SHP77 (cell line): ENCODE measurements around the gene GLRX.
"Not testable (repeated sequence)": the region's sequence is repeated elsewhere in the genome, so short reads cannot be mapped to it uniquely, and the experiment has no call there.

ENCODE experiments used
- DNase-seq, 2 experiments: peaks; one replicate each; lab custom pipeline; 2025; lab: John Stamatoyannopoulos, UW

Gene GLRX

DNA sequence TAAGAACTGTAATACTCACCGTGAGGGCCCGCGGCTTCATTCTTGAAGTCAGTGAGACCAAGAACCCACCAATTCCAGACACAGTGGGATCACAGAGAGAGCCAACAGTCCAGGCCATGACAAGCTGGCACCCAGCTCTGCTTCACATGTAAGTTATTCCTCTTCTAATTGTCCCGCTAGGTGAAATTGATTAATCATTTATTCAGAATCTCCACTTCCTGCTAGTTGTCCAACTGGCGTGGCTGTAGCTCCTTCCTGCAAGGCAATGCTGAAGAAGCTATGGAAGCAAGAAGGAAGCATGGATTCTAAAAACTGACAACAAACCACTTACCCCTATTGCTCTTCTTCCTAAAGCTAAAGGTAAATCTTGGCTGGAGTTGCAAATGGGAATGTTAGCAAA lies 30.0 kb upstream of the GLRX start:
- DNase-seq: no peak

DNA sequence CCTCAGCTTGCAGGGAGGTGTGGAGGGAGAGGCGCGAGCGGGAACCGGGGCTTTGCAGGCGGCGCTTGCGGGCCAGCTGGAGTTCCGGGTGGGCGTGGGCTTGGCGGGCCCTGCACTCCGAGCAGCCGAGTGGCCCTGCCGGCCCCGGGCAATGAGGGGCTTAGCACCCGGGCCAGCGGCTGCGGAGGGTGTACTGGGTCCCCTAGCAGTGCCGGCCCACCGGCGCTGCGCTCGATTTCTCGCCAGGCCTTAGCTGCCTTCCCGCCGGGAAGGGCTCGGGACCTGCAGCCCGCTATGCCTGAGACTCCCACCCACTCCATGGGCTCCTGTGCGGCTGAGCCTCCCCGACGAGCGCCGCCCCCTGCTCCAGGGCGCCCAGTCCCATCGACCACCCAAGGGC lies 28.6 kb upstream of the GLRX start:
- not testable (repeated sequence) for DNase-seq

DNA sequence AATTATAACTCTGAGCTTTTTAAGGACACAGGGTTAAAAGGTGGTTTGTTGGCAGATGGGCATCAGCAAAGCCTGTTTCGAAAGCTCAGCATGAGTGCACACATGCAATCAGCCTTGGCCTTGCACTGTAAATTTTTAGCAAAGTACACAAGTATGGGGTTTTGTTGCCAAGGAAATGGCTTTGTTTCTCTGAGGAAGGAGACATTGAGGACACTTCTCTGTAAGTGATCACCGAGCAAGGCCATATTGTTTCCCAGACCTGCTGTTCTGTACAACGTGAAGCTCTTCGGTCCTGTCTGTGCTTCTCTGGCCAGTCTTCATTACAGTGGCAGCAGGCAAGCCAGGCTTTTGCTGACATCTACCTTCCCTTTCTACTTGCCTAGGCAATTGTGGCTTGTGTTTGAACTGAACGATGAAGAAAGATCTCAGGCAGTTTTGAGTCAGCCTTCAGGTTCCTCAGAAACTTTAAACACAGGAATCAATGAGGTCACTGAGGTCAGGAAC lies 27.9 kb upstream of the GLRX start:
- DNase-seq: no peak

DNA sequence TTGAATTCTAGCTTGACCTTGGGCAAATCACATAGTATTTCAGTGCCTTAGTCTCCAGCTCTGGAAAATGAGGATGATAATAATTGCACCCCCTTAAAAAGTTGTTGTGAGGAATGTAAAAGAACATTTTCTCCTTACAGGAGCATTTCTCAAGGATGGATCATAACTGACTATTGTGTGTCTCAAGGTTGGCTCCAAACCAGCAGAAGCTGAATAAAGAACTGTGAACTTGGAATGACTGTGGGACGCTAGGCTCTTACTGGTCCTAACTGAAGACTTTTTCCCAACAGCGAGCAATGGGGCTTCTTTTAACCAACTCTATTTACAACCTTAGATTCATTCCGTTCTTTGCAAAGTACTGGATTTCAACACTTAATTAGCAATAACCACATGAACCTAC lies 26.2 kb upstream of the GLRX start:
- DNase-seq: no peak

DNA sequence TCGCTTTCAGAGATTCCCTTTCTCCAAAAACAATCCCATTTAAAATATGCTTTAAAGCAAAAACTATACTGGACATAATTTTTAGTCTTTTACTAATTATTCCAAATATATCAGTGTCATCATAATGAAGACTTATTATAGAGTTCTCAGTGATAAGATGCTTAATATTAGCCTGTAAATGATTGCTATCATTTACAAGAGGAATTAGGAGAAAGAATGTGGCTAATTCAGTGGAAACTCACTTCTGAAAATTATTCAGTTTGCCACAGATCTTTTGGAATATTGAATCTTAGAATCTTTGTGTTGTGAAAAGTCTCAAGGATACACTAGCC lies 24.7 kb upstream of the GLRX start:
- DNase-seq: no peak

DNA sequence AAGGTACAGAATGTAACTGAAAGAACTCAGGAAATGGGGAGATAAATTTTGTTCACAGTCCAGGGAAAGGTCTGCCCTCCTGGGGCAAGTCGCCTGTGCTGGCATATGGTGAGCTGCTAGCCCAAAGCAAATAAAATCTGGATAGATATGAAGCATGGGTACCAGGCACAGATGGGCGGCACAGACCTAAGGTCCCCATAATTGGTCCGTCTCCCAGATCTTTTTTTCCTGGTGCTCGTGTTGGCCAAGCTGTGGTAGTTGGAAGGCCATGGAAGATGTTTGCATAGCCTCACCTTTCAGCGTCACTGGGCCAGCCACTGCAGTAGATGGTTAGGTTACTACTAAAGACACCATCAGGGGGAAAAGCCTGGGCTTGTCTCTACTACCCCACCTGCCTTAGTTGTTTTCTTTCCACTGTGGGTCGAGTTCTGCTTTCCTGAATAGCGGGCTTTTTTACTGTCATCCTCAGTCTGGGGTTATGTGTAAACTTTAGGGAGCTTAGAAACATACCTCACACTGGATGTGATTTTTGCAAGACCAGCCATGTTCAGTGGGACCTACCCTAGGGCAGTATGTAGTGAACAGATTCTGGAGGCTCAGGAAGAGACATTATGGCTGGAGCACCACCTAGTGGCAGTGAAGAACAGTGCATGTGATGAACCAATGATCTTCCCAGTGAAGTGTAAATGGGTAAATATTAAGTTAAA lies 24.2 kb upstream of the GLRX start:
- peak; percentile 55 to 60 for DNase-seq

DNA sequence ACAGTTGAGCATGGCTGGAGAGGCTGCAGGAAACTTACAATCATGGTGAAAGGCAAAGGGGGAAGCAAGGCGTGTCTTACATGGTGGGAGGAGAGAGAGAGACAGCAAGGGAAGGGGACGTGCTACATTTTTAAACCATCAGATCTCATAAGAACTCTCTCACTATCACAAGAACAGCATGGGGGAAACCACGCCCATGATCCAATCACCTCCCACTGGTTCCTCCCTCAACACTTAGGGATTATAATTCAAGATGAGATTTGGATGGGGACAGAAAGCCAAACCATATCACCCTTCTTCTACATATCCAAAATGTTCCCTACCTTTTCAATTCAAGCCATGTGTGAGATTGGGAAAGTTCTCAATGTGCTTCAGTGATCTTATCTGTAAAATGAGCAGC lies 22.9 kb upstream of the GLRX start:
- no peak for DNase-seq

DNA sequence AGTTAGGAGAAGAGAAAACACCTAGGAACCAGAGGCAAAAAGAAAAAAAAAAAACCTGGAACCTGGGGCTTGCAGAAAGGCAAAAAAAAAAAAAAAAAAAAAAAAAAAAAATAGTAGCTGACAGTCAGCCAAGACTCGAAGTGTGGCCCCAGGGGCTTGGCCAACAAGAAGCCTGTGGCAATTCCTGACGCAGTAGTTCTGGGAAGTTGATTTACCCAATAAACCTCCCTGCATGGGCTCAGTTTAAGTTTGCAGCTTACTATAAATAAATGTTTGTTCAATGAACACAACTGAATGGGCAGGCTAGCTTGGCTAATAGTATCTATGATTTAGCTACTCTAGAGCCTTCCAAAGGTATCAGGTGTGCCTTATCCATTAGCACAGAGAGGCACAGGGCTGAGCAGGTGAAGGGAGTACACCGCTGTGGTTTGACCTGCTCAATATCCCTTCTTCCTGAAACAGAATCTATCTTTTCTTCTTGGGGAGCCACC lies 21.3 kb upstream of the GLRX start:
- no peak for DNase-seq

DNA sequence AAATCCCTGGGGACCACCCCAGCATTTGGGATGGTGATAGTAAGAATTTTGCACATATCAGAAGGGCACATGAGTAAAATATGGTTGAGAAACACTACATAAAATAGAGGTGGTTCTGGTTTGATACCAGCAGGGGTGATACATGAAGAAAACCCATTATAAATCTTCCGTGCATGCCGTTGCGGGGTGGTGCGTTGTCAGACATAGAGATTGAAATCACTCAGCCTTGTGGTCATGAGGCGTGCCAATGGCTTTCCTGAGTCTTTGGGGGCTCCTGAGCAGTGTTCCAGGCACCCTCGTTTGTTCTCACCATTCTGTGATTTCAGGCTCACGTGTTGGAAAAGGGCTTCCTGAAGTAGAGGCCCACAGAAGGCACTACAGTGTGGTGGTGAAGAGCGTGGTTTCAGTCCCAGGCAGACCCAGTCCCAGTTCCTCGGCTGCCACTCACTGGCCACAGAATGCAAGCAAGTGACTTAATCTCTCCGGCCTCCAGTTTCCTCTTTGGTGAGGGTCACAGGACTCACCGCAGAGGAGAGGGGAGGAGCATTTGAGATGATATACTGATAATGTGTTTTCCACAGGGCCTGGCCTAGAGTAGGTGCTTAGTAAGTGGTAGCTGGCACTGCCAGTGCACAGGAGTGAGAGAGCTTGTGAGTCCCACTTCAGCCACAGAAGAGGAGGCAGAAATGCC lies 20.5 kb upstream of the GLRX start:
- DNase-seq: no peak

DNA sequence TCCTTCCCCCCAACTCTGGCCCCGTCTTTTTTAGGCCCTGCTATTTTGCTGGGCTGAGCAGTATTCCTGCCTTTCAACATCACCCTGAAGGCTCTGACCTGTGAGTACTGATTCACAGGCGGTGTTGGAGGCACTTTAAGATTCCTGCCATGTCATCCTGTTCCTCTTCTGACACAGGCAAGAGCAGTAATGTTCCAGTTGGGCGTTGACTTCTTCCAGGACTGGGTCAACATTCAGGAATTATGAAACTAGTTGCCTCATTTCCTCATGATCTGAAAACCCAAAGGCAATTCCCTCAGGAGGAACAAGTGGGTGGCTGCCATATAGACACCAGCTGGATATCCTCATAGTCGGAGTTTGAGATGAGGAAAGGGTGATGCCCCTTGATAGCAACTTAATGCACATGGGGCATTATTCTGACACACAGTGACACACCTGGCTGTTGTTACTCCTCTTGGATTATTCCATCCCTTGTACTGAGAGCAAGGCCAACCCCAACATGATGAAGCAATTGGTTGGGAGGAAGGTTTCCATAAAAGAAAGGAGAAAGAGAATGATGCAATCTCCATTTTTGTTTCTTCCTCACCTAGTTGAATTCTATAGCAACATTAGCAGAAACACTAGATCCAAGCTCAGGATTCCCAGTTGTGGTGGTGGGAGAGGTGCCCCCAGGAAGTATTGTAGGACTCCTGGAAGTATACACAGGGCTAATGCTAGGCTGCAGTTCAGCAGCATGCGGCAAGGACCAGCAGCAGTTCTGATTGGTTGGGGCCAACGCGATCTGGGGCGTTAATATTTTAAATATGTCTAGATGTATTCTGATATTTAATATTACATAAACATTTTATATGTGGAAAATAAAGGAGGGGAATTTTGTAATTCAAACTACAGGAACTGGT lies 19.6 kb upstream of the GLRX start:
- DNase-seq: no peak

DNA sequence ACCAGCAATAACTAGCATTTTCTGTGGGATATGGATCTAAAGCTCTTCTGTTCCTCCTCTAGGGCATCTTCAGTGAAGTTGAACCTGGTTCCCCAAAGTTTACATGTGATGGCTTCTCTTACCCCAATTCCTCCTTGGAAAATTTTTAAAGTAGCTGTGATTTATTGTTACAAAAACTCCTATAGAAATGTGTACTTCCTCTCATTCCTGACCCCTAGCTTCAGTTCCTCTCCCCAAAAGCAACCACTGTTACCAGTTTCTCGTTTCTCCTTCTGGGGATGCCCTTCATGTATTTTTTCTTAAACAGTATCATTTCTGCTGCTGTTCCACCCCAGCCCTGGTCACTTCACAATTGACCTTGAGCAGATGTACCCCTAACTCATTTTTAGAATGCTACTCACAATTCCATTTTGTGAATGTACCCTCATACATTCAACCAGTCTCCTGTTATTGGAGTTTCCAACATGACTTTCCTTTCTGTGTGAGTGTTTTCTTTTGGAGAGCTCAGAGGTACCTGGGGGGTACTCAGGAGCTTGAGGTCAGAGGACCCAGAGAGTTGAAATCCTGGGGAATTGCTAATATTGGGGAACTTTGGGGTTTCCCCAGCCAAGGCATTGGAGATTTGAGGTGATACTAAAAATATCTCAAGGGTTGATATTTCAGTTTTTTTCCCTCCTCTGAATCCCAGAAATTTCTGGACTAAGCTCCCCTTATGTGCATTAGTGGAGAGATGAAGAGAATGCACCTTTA lies 18.6 kb upstream of the GLRX start:
- DNase-seq: no peak

DNA sequence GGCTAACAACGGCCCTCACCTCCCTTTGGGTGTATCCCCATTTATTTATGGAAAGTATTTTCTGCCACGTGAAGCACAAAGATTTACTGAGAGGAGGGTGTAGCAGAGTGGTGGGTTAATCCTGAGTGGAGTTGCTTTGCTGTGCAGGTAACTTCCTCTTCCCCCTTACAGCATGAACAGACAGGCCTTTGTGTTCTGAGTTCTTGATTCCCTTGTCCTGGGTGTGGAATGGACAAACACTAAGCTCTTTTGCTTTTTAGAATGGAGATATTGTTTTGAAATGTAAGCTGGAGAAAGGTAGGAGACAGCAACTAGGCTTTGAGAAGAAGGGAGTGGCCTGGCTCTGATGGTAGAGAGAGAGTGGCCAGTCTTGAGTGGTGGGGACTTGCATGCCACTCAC lies 17.1 kb upstream of the GLRX start:
- no peak for DNase-seq

DNA sequence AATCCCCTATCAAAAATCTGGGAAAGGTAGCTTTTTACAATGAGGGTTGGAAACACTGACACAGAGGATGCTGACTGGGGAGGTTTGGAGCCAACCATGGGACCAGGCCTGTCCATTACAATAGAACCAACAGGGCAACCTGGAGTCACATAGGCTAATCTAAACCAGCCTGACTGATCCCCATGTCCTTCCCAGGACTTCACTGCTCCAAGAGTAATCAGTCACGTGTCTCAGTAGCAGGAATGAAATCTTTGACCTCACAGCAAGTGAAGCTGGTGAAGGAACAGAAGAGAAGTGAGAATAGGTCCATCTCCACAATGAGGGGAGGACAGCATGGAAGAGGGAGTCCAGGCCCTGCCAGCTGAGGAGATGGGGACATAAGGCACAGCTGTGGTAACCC lies 16.0 kb upstream of the GLRX start:
- no peak for DNase-seq

DNA sequence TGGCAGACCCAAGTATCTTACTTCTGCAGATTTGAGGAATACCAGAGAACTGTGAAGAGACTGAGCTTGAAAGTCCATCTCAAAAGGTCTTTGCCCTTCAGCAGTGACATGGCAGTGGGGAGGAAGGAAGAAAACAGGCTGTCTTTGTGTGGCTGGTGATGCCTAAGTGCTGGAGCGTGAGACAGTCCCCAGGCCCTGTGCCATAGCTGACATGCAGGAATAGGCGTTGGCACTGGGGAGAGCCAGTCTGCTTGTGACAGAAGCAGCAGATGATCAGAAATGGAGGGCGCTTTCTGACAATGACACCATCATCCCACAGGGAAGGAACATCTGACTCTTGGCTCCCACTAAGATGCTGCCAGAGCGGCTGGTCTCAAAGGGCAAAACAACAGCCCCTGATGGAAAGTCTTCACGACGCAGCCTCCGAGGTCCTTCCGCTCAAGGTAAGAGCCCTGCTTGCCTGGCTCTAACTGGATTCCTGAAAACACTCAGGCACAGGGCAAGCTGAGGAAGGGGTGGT lies 15.5 kb upstream of the GLRX start:
- DNase-seq: no peak

DNA sequence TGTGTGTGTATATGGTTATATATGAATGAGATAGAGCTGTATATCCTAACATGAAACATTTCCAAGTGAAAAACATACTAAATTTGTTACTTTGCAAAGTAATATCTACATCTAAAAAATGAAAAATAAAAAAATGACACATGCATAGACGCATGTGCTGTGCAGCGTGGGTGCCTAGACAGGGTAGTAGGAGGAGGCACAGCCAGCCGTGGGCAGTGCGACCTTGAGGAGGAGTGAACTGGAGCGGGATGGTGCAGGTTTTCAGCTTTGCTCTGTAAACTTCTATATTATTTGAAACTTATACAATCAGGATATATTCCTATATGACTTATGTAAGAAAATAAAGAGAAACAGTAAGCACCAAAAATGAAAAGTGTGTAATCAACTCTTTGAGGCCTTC lies 15.0 kb upstream of the GLRX start:
- DNase-seq: no peak

DNA sequence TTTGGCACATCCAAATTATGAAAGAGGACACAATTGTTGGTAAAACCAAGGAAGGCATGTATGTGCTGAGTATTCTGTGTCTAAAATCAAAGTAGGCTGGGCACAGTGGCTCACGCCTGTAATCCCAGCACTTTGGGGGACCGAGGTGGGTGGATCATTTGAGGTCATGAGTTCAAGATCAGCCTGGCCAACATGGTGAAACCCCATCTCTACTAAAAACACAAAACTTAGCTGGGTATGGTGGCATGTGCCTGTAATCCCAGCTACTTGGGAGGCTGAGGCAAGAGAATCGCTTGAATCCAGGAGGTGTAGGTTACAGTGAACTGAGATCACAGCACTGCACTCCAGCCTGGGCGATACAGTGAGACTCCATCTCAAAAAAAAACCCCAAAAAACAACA lies 14.4 kb upstream of the GLRX start:
- DNase-seq: not testable (repeated sequence)

DNA sequence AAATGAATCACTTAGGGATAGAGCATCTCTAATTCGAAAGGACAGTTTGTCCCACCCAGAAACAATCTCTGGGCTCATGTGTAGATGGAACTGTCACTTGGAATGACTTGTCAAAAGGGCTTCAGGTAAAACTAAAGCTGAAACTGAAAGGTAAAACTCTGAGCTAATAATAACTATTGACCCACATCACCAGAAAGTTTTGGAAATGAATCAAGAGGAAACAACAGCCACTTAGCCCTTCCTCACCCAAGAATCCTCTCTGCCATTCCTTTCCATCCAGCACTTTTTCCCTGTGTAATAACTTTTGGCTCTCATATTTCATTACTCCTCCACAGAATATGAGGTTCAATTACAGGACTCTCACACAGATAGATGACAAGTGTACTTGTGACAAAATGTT lies 14.0 kb upstream of the GLRX start:
- DNase-seq: no peak

DNA sequence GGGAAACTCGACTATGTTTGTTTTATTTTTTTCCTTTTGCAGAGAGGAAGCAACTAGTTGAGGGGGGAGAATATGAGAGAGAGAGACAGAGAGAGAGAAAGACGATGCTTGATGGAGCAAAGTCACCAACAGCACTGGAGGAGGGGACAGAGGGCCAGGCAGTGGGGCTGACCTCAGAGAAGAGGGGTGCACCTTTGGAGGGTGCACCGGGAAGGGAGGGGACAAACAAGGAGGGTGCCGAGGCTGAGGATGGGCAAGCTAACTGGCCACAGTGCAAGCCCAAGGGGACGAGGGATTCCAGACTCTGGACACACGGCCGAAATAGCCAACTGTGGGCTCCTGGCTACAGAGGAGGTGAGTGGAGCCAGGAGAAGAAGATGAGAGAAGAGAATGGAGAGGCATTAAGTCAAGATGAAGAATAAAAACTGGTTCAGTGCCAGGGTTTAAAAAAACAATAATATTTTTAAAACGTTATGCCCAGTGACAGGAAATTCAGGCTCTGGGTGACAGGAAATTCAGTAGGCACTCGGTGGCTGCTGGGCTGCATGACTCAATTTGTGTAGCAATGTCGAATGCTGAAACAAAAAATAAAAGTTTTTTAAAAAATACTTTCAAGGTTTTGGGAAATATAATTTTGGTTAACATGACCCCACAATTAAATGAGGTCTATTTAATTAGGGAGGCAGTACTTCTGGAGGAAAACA lies 13.3 kb upstream of the GLRX start:
- DNase-seq: no peak

DNA sequence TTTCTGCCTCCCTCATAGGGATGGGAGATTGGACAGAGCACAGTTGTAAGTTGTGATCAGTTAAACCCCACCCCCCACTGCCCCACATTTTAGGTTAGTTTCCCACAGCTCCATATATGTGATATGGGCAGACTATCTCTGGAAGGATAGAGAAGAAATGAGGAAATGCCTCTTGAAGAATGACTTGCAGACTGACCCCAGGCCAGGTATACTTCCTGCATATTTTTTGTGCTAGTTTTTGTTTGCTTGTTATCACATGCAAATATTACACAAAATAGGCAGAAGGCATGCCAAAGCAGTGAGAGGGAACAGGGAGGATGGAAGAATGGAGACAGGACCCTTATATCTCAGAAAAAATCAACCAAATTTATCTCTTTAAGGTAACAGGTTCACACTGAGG lies 10.1 kb upstream of the GLRX start:
- DNase-seq: no peak

DNA sequence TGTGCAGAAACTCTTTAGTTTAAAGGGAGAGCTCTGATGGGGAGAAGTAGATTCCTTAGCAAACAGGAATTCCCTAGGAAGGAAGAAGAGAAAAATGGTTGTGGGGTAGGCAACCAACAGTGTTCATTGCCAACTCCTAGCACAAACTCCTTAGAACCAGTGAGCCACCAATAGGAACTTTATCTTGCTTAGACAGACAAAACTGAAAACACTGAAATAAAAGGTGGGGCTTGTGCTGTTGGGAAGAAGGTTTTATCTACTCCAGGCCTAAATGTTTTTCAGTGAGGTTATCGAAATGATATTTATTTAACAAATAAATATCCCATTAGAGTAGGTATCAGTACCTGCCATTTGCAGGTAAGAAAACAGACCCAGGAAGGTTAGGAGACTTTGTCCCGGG lies 7.7 kb upstream of the GLRX start:
- DNase-seq: no peak

DNA sequence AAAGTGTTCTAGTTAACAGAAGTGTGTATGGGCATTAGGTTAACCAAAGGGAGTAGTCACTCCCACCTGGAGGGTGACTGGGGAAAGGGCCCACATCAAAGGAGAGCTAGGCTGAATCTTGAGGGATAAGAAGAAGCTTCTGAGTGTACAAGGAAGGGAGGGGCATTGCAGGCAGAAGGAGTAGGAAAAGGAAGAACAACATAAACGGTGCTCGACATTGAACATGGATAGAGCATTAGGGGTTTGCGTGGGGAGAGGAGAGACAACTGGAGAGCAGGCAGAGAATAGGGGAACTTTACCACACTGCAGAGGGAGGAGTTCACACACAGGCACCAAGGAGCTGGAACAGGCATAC lies 5.3 kb upstream of the GLRX start:
- no peak for DNase-seq
